GM19193 (cell line): ENCODE measurements around the gene CSF3R.

ENCODE experiments used
- POLR2A ChIP-seq: IDR thresholded peaks from 4 replicates; pipeline ENCODE4 v1.6.1; 2011; ENCODE audit not compliant: insufficient read depth, insufficient read length; ENCODE audit errors: extremely low read depth

Gene CSF3R

DNA sequence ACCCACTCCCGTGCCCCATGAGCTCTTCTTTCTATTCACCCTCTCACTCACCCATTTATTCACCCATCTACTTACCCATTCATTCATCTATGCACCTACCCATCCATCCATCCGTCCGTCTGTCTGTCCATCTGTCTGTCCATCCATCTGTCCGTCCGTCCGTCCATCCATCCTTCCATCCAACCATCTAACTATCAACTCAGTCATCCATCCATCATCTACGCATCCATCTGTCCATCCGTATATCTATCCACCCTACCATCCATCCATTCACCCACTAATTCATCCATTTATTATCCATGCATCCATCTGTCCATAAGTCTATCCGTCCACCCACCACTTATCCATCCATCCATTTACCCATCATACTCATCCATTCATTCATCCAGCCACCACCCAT lies 10.8 kb upstream of the CSF3R start:
- TF ChIP-seq POLR2A: no peak

DNA sequence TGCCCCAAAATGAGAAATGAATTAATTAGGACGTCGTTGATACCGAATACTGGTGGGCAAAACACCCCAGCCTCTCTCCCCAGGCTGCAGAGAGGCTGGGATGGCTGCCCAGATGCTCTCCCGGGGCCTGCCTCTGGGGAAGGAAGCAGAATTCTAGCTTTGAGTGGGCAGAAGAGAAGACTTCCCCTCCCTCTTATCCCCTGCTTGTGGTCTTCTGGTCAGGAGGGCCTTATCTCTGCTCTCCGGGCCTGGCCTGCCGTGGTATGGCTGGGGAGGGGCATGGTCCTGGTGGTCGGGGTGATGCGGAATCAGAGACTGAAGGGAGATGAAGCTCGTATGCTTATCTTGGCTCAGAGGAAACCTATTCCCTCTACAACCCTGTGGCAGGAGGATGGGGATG lies 9.8 kb upstream of the CSF3R start:
- no peak for TF ChIP-seq POLR2A

DNA sequence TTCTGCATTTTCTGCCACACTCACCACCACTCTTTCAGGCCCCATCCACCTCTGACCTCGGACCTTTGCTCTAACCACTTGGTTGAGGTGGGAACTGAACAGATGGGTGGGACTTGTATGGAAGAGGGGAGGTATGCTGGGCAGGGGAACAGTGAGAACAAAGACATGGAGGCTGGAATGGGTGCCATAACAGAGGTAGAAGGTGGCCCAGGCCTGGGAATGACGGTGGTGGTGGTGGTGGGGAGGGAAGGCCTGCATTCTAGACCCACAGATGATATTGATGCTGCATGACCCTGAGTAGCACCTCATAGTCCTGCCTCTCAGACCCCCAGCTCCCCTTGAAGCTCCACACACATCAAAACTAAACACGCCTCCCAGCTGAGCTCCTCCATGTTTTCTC lies 5.2 kb upstream of the CSF3R start:
- TF ChIP-seq POLR2A: no peak

DNA sequence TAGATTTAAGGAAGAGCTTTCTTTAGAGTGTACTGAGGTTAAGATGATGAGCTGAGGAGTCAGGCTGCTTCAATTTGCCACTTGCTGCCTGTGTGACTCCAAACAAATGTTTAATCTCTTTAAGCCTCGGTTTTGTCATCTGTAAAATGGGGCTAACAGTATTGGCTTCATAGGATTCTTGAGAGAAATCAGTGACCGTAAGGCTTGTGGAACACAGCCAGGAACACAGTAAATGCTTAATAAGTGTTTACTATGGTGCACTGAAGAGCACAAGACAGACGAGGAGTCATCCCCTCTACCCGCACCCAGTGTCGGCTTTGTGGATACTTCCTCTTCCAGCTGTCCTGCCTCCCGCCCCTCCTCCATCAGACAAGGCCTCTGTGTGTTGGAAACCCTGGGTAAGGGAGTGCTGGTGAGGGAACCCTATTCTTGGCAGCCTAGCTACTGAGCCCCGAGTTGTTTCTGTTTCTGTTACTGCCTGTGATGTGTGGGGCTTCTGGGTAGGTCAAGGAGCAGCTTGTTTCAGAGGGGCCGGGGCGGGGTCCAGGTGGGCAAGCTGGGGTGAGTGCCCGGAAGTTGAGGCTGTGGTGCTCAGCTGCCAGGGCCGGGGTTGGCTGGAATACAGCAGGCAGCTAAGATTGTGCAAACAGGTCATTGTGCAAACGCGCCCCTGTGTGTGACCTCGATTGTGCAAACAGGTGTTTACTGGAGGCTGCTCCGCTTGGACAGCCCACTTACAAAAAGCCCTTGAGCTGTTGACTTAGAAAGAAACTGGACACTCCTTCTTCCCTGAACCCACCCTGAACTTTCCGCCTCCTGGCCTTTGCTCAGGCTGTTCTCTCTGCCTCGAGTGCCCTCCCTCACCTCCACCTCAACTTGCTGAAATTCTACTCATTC lies 4.0 kb upstream of the CSF3R start:
- peak; percentile 21 for TF ChIP-seq POLR2A

DNA sequence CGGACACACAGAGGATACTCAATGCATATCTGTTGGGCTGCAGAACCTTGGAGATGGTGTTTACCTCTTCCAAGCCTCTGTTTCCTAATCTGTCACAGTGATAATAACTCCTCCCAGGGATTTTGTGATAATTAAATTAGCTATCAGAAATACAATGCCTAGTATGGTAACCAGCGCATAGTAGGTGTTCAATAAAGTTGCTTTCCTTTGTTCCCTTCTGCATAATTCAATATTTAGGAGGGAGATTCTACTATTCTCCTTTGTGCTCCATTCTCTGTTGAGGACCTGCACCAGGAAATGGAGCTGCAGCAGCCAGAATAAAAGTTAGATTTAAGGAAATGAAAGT lies 3.4 kb upstream of the CSF3R start:
- TF ChIP-seq POLR2A: no peak

DNA sequence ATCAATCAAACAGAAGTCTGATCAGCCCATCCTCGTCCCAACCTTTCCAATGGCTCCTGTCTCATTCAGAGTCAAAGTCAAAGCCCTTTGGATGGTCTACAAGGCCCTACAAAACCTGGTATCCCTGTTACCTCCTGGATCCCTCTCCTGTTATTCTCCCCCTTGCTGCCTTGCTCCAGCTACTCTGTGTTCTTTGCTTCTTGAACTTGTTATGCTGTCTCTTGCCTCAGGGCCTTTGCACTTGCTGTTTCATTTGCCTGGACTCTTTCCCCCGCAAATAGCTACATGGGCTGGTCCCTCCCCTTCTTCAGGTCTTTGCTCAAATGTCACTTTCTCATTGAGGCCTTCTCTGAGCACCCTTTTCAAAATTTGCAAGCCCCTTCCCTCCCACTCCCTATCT lies 1.4 kb upstream of the CSF3R start:
- TF ChIP-seq POLR2A: no peak

DNA sequence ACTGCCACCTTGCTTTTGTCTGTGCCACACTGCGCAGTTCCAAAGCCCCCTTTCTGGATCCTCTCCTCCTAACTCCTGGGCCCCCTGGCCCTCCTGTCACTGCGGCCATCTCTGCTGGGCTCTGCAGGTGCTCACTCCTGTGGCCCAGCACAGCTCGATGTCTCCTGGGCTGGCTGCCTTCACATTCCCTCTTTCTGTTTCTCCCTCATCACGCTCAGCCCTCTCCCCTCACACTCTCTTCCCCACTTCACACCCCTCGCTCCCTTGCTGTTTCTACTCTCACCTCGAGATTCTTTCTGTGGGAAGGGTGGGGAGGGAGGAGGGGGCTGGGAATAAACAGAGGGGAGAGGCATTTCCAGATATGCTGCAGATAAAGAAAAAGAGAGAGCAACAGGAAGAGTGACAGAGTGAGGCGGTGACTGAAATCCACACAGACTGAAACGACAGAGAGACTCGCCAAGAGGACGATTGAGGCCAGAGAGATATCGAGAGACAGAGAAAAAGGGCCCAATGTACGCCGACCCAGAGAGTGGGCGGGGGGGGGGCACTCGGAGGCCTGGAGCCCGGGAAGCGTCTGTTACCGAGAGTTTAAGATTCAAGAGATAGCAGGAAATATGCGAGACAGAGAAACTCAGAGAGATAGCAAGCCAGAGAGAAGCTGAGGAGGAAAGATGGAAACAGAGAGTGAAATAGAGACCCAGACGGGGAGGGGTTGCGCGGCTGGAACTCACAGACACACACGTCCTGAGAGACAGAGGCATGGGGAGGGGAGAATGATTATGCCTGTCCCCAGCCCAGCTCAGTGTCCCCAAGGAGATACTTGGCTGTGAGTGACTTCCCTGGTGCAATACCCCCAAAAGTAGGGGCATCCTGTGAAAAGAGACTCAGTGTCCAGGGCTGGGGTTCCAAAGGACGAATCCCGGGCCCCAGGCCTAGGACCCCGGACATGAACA lies 666 bp downstream of the CSF3R start:
- no peak for TF ChIP-seq POLR2A

DNA sequence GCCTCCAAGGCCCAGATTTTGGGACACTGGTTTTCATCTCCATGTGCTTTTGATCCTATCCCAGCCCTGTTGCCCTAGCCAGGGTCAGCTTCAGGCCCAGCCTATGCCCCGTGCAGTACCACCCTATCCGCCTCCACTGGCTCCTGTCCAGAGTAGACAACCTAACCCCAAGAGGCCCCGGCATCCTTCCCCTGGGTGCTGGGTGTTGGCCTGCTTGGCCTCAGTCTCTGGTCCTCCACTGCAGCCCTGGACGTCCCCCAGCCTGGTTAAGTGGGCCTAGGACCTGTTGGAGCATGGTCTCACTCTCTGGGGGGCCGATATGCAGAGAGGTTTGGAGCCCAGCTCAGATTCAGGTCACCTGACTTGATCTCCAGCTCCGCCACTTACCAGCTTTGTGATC lies 1.6 kb downstream of the CSF3R start:
- TF ChIP-seq POLR2A: no peak

DNA sequence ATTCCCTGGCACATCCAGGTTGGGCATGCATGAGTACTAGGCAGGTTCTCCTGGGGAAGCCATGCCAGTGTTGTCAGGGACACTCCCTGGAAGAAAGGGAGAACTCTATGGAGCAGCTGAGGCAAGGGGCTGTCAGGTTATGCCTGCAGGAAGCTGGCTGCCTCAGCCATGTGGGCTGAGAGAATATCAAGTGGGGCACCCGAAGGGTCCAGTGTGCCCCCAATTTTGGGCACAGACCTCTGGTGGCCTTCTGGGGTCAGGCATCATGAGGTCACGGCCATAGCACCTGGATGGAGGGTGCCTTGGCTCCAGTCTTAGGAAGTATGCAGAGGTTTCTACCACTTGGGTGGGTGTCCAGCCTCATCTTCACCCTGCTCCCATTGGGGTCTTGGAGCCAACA lies 2.6 kb downstream of the CSF3R start:
- TF ChIP-seq POLR2A: no peak

DNA sequence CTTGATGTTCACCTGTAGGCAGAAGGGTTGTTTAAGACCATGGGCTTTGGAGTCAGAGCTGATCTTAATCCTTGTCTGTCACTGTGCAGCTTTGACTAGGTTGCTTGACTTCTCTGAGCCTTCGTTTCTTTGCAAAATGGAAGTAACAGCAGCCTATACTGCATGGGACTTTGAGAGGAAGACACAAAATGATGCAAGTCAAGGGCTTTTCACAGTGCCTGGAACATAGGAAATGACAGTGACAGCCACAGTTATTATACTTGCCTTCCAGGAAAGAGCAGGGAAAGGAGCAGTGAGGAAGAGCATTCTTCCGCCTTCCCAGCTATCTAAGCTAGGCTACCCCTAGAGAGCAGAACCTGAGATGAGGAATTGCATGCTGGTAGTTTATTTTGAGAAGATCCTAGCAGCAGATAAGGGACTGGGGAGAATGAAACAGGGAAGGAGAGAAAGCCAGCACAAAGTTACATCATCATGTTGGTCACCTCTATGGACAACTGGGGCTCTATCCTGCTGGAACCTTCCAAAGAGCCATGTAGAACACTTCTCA lies 3.1 kb downstream of the CSF3R start:
- TF ChIP-seq POLR2A: no peak

DNA sequence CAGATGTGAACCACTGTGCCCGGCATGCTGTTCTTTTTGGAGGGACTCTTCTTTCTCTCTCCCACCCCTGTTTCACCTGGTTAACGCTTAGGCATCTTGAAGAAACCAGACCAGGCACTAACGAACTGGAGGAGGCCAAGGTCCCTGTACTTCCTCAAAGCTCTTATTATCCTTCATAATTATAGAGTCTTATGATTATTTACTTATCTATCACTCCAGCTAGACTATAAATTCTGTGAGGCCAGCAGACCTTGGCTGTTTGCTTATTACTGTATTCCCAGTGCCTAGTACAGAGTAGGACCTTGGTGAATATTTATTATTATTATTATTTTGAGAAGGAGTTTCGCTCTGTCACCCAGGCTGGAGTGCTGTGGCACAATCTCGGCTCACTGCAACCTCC lies 5.8 kb downstream of the CSF3R start:
- no peak for TF ChIP-seq POLR2A

DNA sequence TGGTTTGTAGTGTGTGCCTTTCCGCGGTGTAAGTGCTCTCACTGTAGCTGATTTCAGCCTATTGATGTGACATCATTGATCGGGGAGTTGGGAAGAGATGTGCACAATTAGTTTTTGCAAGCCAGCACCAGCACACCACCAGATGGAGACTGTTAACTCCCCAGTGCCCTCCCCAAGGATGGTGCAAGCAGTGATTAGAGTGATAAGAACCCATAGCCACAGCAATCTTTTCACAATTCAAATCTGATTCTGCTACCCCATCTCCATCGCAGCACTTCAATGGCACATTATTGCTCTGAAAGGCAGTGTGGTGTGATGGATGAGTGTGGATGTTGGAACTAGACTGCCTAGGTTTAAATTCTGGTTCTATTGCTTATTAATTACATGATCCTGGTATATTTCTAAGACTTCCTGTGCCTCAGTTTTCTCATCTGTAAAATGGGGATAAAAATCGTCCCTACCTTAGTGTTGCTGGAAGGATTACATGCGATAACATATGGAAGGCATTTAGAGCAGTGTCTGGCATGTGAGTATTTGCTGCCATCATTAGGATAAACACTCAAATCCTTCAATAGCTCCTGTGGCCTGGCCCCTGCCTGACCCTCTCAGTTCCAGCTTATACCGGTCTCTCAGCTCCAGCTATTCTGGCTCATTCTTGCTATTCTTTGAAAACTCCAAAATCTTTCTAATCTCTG lies 6.7 kb downstream of the CSF3R start:
- TF ChIP-seq POLR2A: no peak

DNA sequence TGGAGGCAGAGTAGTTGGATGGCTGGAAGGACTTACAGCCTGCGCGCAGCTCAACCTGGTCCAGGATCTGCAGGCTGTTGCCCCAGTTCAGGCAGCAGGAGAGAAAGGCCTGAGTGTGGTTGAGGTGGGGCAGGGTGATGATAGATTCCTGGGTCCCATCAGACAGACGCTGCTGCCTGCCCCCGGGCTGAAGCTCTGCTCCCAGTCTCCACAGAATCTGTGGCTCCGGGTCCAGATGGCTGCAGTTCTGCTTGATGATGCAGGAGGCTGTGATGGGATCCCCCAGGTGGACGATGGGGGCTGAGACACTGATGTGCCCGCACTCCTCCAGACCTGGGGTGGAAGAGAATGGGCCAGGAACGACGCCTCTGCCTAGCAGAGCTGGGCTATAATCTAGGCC lies 7.4 kb downstream of the CSF3R start:
- TF ChIP-seq POLR2A: no peak

DNA sequence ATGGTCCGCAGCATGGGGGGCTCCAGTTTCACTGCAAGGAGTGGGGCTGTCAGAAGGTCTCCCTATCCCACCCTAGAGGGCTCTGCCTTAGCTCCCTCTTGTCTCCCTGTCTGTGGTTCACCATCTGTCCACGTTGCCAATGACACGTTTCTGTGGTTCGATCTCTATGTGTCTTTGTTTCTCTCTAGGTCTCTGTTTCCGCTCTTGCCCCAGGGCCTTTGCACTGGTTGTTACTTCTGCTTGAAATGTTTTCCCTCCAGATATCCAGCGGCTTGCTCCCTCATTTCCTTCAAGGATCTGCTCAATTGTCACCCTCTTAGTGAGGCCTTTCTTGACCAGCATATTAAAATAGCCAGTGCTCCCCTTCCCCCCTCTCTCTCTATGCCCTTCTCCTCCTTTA lies 10.1 kb downstream of the CSF3R start:
- TF ChIP-seq POLR2A: no peak
